Stimulated activated CD4-positive, alpha-beta T cell treated with anti-CD3 and anti-CD28 coated beads, Interleukin-12 subunit alpha, Interleukin-12 subunit beta, amount 100 ng/mL, for 4 hours (primary cell): ENCODE data around the gene PSME3IP1.

ENCODE experiments used
- DNase-seq: peaks from one replicate; pipeline ENCODE4 v3.0.0-alpha.2; 2020

The PSME3IP1 gene

GRCh38 chr16:57141822-57142631 lies 43.8 kb downstream of the PSME3IP1 start:
- no peak for DNase-seq

GRCh38 chr16:57140931-57141668 lies 44.7 kb downstream of the PSME3IP1 start:
- DNase-seq = no peak

GRCh38 chr16:57138281-57138935 lies 47.4 kb downstream of the PSME3IP1 start:
- no peak for DNase-seq

- no peak for DNase-seq
Measured at GRCh38 chr16:57137566-57138273, 48.1 kb downstream of the PSME3IP1 start.

GRCh38 chr16:57137043-57137442 lies 48.8 kb downstream of the PSME3IP1 start:
- no peak for DNase-seq

- DNase-seq = peak; percentile 15
Measured at GRCh38 chr16:57134982-57135381, 50.9 kb downstream of the PSME3IP1 start.

- no peak for DNase-seq
Measured at GRCh38 chr16:57133886-57134285, 52.0 kb downstream of the PSME3IP1 start.

- DNase-seq = no peak
Measured at GRCh38 chr16:57133031-57133430, 52.8 kb downstream of the PSME3IP1 start.

GRCh38 chr16:57132470-57132869 lies 53.4 kb downstream of the PSME3IP1 start:
- no peak for DNase-seq

GRCh38 chr16:57131351-57131970 lies 54.4 kb downstream of the PSME3IP1 start:
- no peak for DNase-seq

- DNase-seq = no peak
Measured at GRCh38 chr16:57130950-57131321, 54.9 kb downstream of the PSME3IP1 start.

- DNase-seq = peak; percentile 18
Measured at GRCh38 chr16:57128771-57129389, 57.0 kb downstream of the PSME3IP1 start.

GRCh38 chr16:57127836-57128235 lies 58.0 kb downstream of the PSME3IP1 start:
- no peak for DNase-seq

- no peak for DNase-seq
Measured at GRCh38 chr16:57127037-57127763, 58.6 kb downstream of the PSME3IP1 start.

- DNase-seq = no peak
Measured at GRCh38 chr16:57126411-57126810, 59.4 kb downstream of the PSME3IP1 start.

GRCh38 chr16:57125969-57126368 lies 59.9 kb downstream of the PSME3IP1 start:
- no peak for DNase-seq

GRCh38 chr16:57125376-57125775 lies 60.5 kb downstream of the PSME3IP1 start:
- DNase-seq = no peak

- DNase-seq = no peak
Measured at GRCh38 chr16:57123974-57124674, 61.7 kb downstream of the PSME3IP1 start.

GRCh38 chr16:57123216-57123973 lies 62.4 kb downstream of the PSME3IP1 start:
- no peak for DNase-seq
